Kidney capillary endothelial cell (primary cell): ENCODE data around the gene IPCEF1.

ENCODE experiments used
- DNase-seq: peaks from one replicate; pipeline ENCODE4 v3.0.0-alpha.2; 2018; ENCODE audit warnings: low spot score

The IPCEF1 gene

GRCh38 chr6:154159126-154159525 lies 197.5 kb downstream of the IPCEF1 start:
- DNase-seq, result no peak

- no peak for DNase-seq
Measured at GRCh38 chr6:154157706-154158105, 198.9 kb downstream of the IPCEF1 start.

- no peak for DNase-seq
Measured at GRCh38 chr6:154157082-154157481, 199.5 kb downstream of the IPCEF1 start.

GRCh38 chr6:154156135-154156896 lies 200.3 kb downstream of the IPCEF1 start:
- DNase-seq, result peak; percentile 39

- DNase-seq, result peak; percentile 73
Measured at GRCh38 chr6:154154389-154154967, 202.1 kb downstream of the IPCEF1 start.

GRCh38 chr6:154143753-154144152 lies 212.8 kb downstream of the IPCEF1 start:
- no peak for DNase-seq

- no peak for DNase-seq
Measured at GRCh38 chr6:154140743-154141142, 215.9 kb downstream of the IPCEF1 start.

GRCh38 chr6:154139892-154140291 lies 216.7 kb downstream of the IPCEF1 start:
- no peak for DNase-seq

- DNase-seq, result no peak
Measured at GRCh38 chr6:154138793-154139192, 217.8 kb downstream of the IPCEF1 start.

GRCh38 chr6:154134471-154135147 lies 222.0 kb downstream of the IPCEF1 start:
- no peak for DNase-seq

GRCh38 chr6:154127657-154128056 lies 228.9 kb downstream of the IPCEF1 start:
- DNase-seq, result no peak

- DNase-seq, result no peak
Measured at GRCh38 chr6:154125421-154125820, 231.2 kb downstream of the IPCEF1 start.

GRCh38 chr6:154123155-154123956 lies 233.2 kb downstream of the IPCEF1 start:
- DNase-seq, result no peak

- DNase-seq, result no peak
Measured at GRCh38 chr6:154122195-154122925, 234.2 kb downstream of the IPCEF1 start.

- no peak for DNase-seq
Measured at GRCh38 chr6:154117485-154117884, 239.1 kb downstream of the IPCEF1 start.

- DNase-seq, result no peak
Measured at GRCh38 chr6:154113392-154113791, 243.2 kb downstream of the IPCEF1 start.

GRCh38 chr6:154112181-154112809 lies 244.3 kb downstream of the IPCEF1 start:
- DNase-seq, result no peak

GRCh38 chr6:154111025-154111424 lies 245.6 kb downstream of the IPCEF1 start:
- DNase-seq, result no peak

- DNase-seq, result no peak
Measured at GRCh38 chr6:154106251-154106650, 250.4 kb downstream of the IPCEF1 start.
